Medulla oblongata (tissue), 1 donor: ENCODE measurements around the gene DUSP14.
A peak's percentile ranks its signal among the peaks of the same experiment; 100 is the strongest.
"Not testable (repeated sequence)": the region's sequence is repeated elsewhere in the genome, so short reads cannot be mapped to it uniquely, and the experiment has no call there.

Experiments used
- DNase-seq: peaks from one replicate; pipeline ENCODE4 v3.0.0-alpha.2; 2015; ENCODE audit errors: extremely low spot score

The DUSP14 gene

GRCh38 chr17:37489197-37490001 lies at the start of gene DUSP14:
Gene DUSP14 (plus strand): TSS chr17:37489891. CDS start chr17:37512273, 22,382 bp downstream.
- peak; percentile 87 for DNase-seq

- DNase-seq = no peak
These were observed 49.3 kb upstream of the DUSP14 start for GRCh38 chr17:37440424-37440823.

- DNase-seq = not testable (repeated sequence)
These were observed 48.2 kb upstream of the DUSP14 start for GRCh38 chr17:37441369-37442014.

- no peak for DNase-seq
These were observed 43.7 kb upstream of the DUSP14 start for GRCh38 chr17:37446027-37446426.

GRCh38 chr17:37447641-37448040 lies 42.0 kb upstream of the DUSP14 start:
- no peak for DNase-seq

- DNase-seq = no peak
These were observed 39.6 kb upstream of the DUSP14 start for GRCh38 chr17:37450112-37450511.

- not testable (repeated sequence) for DNase-seq
These were observed 31.9 kb upstream of the DUSP14 start for GRCh38 chr17:37457801-37458200.

GRCh38 chr17:37458805-37459204 lies 30.9 kb upstream of the DUSP14 start:
- DNase-seq = no peak

- DNase-seq = no peak
These were observed 28.0 kb upstream of the DUSP14 start for GRCh38 chr17:37461668-37462067.

- no peak for DNase-seq
These were observed 27.2 kb upstream of the DUSP14 start for GRCh38 chr17:37462492-37462891.

GRCh38 chr17:37463039-37463438 lies 26.7 kb upstream of the DUSP14 start:
- DNase-seq = no peak

- no peak for DNase-seq
These were observed 24.5 kb upstream of the DUSP14 start for GRCh38 chr17:37465069-37465616.

GRCh38 chr17:37466471-37466870 lies 23.2 kb upstream of the DUSP14 start:
- DNase-seq = no peak

- no peak for DNase-seq
These were observed 19.5 kb upstream of the DUSP14 start for GRCh38 chr17:37470181-37470580.

- no peak for DNase-seq
These were observed 13.8 kb upstream of the DUSP14 start for GRCh38 chr17:37475731-37476420.

- DNase-seq = no peak
These were observed 13.1 kb upstream of the DUSP14 start for GRCh38 chr17:37476431-37477120.

GRCh38 chr17:37478187-37478586 lies 11.5 kb upstream of the DUSP14 start:
- DNase-seq = no peak

GRCh38 chr17:37479025-37479424 lies 10.7 kb upstream of the DUSP14 start:
- DNase-seq = no peak

GRCh38 chr17:37480427-37480826 lies 9.3 kb upstream of the DUSP14 start:
- DNase-seq = no peak

- DNase-seq = no peak
These were observed 8.6 kb upstream of the DUSP14 start for GRCh38 chr17:37481001-37481665.
